HFF-Myc (cell line): ENCODE data around the gene ZNF445.
"Not testable (repeated sequence)": the region's sequence is repeated elsewhere in the genome, so short reads cannot be mapped to it uniquely, and the experiment has no call there.

Experiments used
- DNase-seq: peaks from one replicate; pipeline ENCODE4 v3.0.0-alpha.2; 2011; ENCODE audit warnings: low read depth; ENCODE audit errors: extremely low read depth
- H3K4me3 ChIP-seq: replicated peaks from 2 replicates; pipeline ENCODE4 v1.5.1; 2011; ENCODE audit warnings: low read depth, mild to moderate bottlenecking, control low read depth, low read length
- CTCF ChIP-seq: IDR thresholded peaks from 2 replicates; pipeline ENCODE4 v1.5.1; 2012; ENCODE audit warnings: mild to moderate bottlenecking, low read depth, low read length, control low read depth; ENCODE audit errors: missing control alignments

The ZNF445 gene

GRCh38 chr3:44511238-44511566 is 33.7 kb upstream of the ZNF445 start:
- H3K4me3 ChIP-seq: peak overlapping the region; percentile 76
- TF ChIP-seq CTCF: no peak
- no peak for DNase-seq

- DNase-seq: peak; percentile 5
- peak overlapping the region; percentile 76 for H3K4me3 ChIP-seq
- TF ChIP-seq CTCF: no peak
These were observed 32.5 kb upstream of the ZNF445 start for GRCh38 chr3:44510000-44510368.

GRCh38 chr3:44509393-44509921 is 32.0 kb upstream of the ZNF445 start:
- no peak for DNase-seq
- TF ChIP-seq CTCF: no peak

GRCh38 chr3:44506961-44507360 is 29.5 kb upstream of the ZNF445 start:
- DNase-seq: no peak
- H3K4me3 ChIP-seq: no peak overlapping the region
- TF ChIP-seq CTCF: no peak

More at GRCh38 chr3:44509393-44509921, 32.0 kb upstream of the ZNF445 start:
- H3K4me3 ChIP-seq: peak overlapping the region; percentile 76

- no peak overlapping the region for H3K4me3 ChIP-seq
- TF ChIP-seq CTCF: no peak
- DNase-seq: no peak
These were observed 29.1 kb upstream of the ZNF445 start for GRCh38 chr3:44506556-44506955.

- DNase-seq: no peak
- H3K4me3 ChIP-seq: no peak overlapping the region
- TF ChIP-seq CTCF: no peak
These were observed 27.1 kb upstream of the ZNF445 start for GRCh38 chr3:44504566-44504965.

GRCh38 chr3:44503178-44503577 is 25.7 kb upstream of the ZNF445 start:
- H3K4me3 ChIP-seq, DNase-seq: not testable (repeated sequence)
